ENCODE measurements around the gene FBXL16.
"Not testable (repeated sequence)": the region's sequence is repeated elsewhere in the genome, so short reads cannot be mapped to it uniquely, and the experiment has no call there.

DNA sequence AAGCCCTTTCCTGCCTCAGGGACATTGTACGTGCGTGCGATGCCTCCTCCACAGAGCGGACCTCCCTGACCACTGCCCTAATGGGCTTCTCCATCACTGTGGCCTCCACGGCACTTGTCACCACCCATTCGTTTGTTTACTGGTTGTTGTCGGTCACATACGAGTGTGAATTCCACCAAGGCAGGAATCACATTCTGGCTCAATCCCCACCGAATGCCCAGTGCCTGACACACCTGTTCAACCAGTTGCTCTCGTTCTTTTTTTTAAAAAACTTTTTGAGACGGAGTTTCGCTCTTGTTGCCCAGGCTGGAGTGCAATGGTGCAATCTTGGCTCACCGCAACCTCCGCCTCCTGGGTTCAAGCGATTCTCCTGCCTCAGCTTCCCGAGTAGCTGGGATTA lies 14.4 kb downstream of the FBXL16 start:
- not testable (repeated sequence) for TF ChIP-seq CTCF (IDR thresholded peaks at IDR 0.05); JUN (IDR thresholded peaks at IDR 0.05); USF2 (IDR thresholded peaks at IDR 0.05); HOXA7 (CRISPR knock-in tag; IDR thresholded peaks at IDR 0.05); NPAS2 (CRISPR knock-in tag; IDR thresholded peaks at IDR 0.05; ENCODE audit: borderline replicate concordance); POLR2A (IDR thresholded peaks at IDR 0.05; ENCODE audit: low read length); CEBPB (IDR thresholded peaks at IDR 0.05); BCL3 (IDR thresholded peaks at IDR 0.05); MAX (IDR thresholded peaks at IDR 0.05); E2F6 (IDR thresholded peaks at IDR 0.05; ENCODE audit: borderline replicate concordance, low read depth); PHF8 (IDR thresholded peaks at IDR 0.05; ENCODE audit: borderline replicate concordance, low read depth); BHLHE40 (IDR thresholded peaks at IDR 0.05; ENCODE audit: low read depth, low read length)

All from A549 (cell line).